Measurements from ENCODE around the gene SEC31A. TPM values are rescaled to one million over a fixed set of nuclear protein-coding genes. Genes with fewer than 3 reads are reported as not detected.

Gene SEC31A
- total and polyA plus RNA-seq, 8 donors = 72.1 to 590 (median 128) TPM

GRCh38 chr4:82899374-82900065 lies 8.6 kb upstream of the SEC31A start:
- H3K36me3 ChIP-seq = peaks cover 5 to 30% (median 18%) of the 10 kb centered on the region in 4 donors
- 0 to 1% (median 1%) methylated on average over 4 of the region's 4 CpGs for WGBS, 5 donors
- intact Hi-C loops (cut with DNase I; ENCODE audit: low total_unique reads) = loop anchor here (10.0 kb wide), 1 partner anchor 105 kb away; no protein-coding TSS in a partner anchor
- H3K27ac ChIP-seq = peak overlapping the region; percentile 87 to 100 (median 99)
- TF ChIP-seq POLR2AphosphoS5 (IDR thresholded peaks at IDR 0.05) (no peak), CTCF (IDR thresholded peaks at IDR 0.05) (no peak), POLR2A (IDR thresholded peaks at IDR 0.05) (no peak), EP300 (IDR thresholded peaks at IDR 0.05) (no peak)
- no peaks in the 10 kb centered on the region for H3K9me3 ChIP-seq
- peak in 1 of 2 donors; percentile 35 for DNase-seq
- H3K27me3 ChIP-seq = no peaks in the 10 kb centered on the region
- H3K4me1 ChIP-seq = peaks cover 14 to 45% (median 28%) of the 10 kb centered on the region in 4 donors
- peak overlapping the region; percentile 60 to 74 (median 68) for H3K4me3 ChIP-seq

- TF ChIP-seq POLR2AphosphoS5 (IDR thresholded peaks at IDR 0.05) = peak; percentile 2 to 81 (median 45)
- TF ChIP-seq POLR2A (IDR thresholded peaks at IDR 0.05) = no peak
- TF ChIP-seq CTCF (IDR thresholded peaks at IDR 0.05) = peak in 3 of 7 experiments; percentile 21 to 36 (median 27)
- 18 to 26% (median 21%) methylated on average over 7 of the region's 7 CpGs for WGBS, 5 donors
- H3K9me3 ChIP-seq = no peaks in the 10 kb centered on the region
- no peaks in the 10 kb centered on the region for H3K27me3 ChIP-seq
- peaks cover 15 to 52% (median 30%) of the 10 kb centered on the region in 4 donors for H3K4me1 ChIP-seq
- peak; percentile 41 to 76 for DNase-seq
- H3K36me3 ChIP-seq = peaks cover 13 to 39% (median 28%) of the 10 kb centered on the region in 4 donors
- H3K27ac ChIP-seq = peak overlapping the region; percentile 77 to 100 (median 99)
- intact Hi-C loops (cut with DNase I; ENCODE audit: low total_unique reads) = no loop called here
- peak overlapping the region; percentile 60 to 74 (median 68) for H3K4me3 ChIP-seq
These were observed 7.6 kb upstream of the SEC31A start for GRCh38 chr4:82898322-82899243.

GRCh38 chr4:82896755-82897154 lies 5.8 kb upstream of the SEC31A start:
- Histone ChIP-seq H3K36me3 (peaks cover 13 to 45% (median 36%) of the 10 kb centered on the region in 4 donors), H3K27me3 (no peaks in the 10 kb centered on the region), H3K27ac (no peak overlapping the region), H3K4me1 (peaks cover 18 to 57% (median 35%) of the 10 kb centered on the region in 4 donors), H3K9me3 (no peaks in the 10 kb centered on the region), H3K4me3 (no peak overlapping the region)
- 75 to 81% (median 76%) methylated on average over 1 of the region's 1 CpG for WGBS, 5 donors
- intact Hi-C loops (cut with DNase I; ENCODE audit: low total_unique reads) = no loop called here
- TF ChIP-seq POLR2AphosphoS5 (IDR thresholded peaks at IDR 0.05) (no peak), EP300 (IDR thresholded peaks at IDR 0.05) (no peak), CTCF (IDR thresholded peaks at IDR 0.05) (no peak), POLR2A (IDR thresholded peaks at IDR 0.05) (no peak)
- DNase-seq = no peak

- no peak for DNase-seq
- WGBS, 5 donors = 30 to 63% (median 49%) methylated on average over 3 of the region's 3 CpGs
- Histone ChIP-seq H3K27ac (no peak overlapping the region), H3K9me3 (no peaks in the 10 kb centered on the region), H3K4me3 (no peak overlapping the region), H3K4me1 (peaks cover 12 to 58% (median 35%) of the 10 kb centered on the region in 4 donors), H3K27me3 (no peaks in the 10 kb centered on the region), H3K36me3 (peaks cover 13 to 45% (median 36%) of the 10 kb centered on the region in 4 donors)
- intact Hi-C loops (cut with DNase I; ENCODE audit: low total_unique reads) = no loop called here
- TF ChIP-seq POLR2A (IDR thresholded peaks at IDR 0.05) = no peak
- TF ChIP-seq CTCF (IDR thresholded peaks at IDR 0.05) = no peak
- TF ChIP-seq EP300 (IDR thresholded peaks at IDR 0.05) = no peak
- TF ChIP-seq POLR2AphosphoS5 (IDR thresholded peaks at IDR 0.05) = no peak
These were observed 3.0 kb upstream of the SEC31A start for GRCh38 chr4:82893942-82894341.
